ENCODE data around the gene GOLGA7B. TPM values are rescaled to one million over a fixed set of nuclear protein-coding genes. Genes with fewer than 3 reads are reported as not detected.

The GOLGA7B gene
- total RNA-seq, 1 experiment from 2014 or later, result not detected

- Mint-ChIP-seq H3K27ac (ENCODE audit: low read depth, unreplicated experiment) (no peak overlapping the region), H3K27me3 (ENCODE audit: insufficient read depth, unreplicated experiment) (no peaks in the 10 kb centered on the region), H3K36me3 (ENCODE audit: insufficient read depth, unreplicated experiment) (no peaks in the 10 kb centered on the region), H3K9me3 (ENCODE audit: unreplicated experiment) (no peaks in the 10 kb centered on the region), H3K4me3 (ENCODE audit: unreplicated experiment) (no peak overlapping the region), H3K4me1 (ENCODE audit: insufficient read depth, unreplicated experiment) (peaks cover 16% of the 10 kb centered on the region)
- ChIA-PET CTCF (interaction anchor here (1.2 to 1.4 kb wide), 2 partner anchors 23 kb away, joined by 3 to 4 read pairs; no protein-coding TSS in a partner anchor), POLR2A (no interaction called here)
- intact Hi-C loops (cut with micrococcal nuclease), result no loop called here
- no TSS peak for BruUV-seq (replicated peaks)
- DNase-seq (ENCODE audit: unreplicated experiment), result no peak
- TF ChIP-seq CTCF (IDR thresholded peaks at IDR 0.05; ENCODE audit: unreplicated experiment), result no peak
Observed at GRCh38 chr10:97891497-97892167, 42.0 kb downstream of the GOLGA7B start.

- Mint-ChIP-seq H3K27ac (ENCODE audit: low read depth, unreplicated experiment) (no peak overlapping the region), H3K4me3 (ENCODE audit: unreplicated experiment) (no peak overlapping the region)
Observed at GRCh38 chr10:97892506-97892905, 42.9 kb downstream of the GOLGA7B start.

GRCh38 chr10:97892939-97893338 is 43.3 kb downstream of the GOLGA7B start:
- ChIA-PET POLR2A (no interaction called here), CTCF (interaction anchor here (0.9 to 2.2 kb wide), 5 partner anchors 9 to 102 kb away, joined by 3 to 6 read pairs (median 4); no protein-coding TSS in a partner anchor)
- Mint-ChIP-seq H3K36me3 (ENCODE audit: insufficient read depth, unreplicated experiment) (no peaks in the 10 kb centered on the region), H3K27ac (ENCODE audit: low read depth, unreplicated experiment) (no peak overlapping the region), H3K9me3 (ENCODE audit: unreplicated experiment) (no peaks in the 10 kb centered on the region), H3K4me1 (ENCODE audit: insufficient read depth, unreplicated experiment) (peaks cover 14% of the 10 kb centered on the region), H3K27me3 (ENCODE audit: insufficient read depth, unreplicated experiment) (no peaks in the 10 kb centered on the region), H3K4me3 (ENCODE audit: unreplicated experiment) (no peak overlapping the region)
- intact Hi-C loops (cut with micrococcal nuclease), result no loop called here
- BruUV-seq (replicated peaks), result no TSS peak
- no peak for DNase-seq (ENCODE audit: unreplicated experiment)
- TF ChIP-seq CTCF (IDR thresholded peaks at IDR 0.05; ENCODE audit: unreplicated experiment), result no peak

More at GRCh38 chr10:97892506-97892905, 42.9 kb downstream of the GOLGA7B start:
- Mint-ChIP-seq H3K27me3 (ENCODE audit: insufficient read depth, unreplicated experiment) (no peaks in the 10 kb centered on the region), H3K36me3 (ENCODE audit: insufficient read depth, unreplicated experiment) (no peaks in the 10 kb centered on the region), H3K4me1 (ENCODE audit: insufficient read depth, unreplicated experiment) (peaks cover 16% of the 10 kb centered on the region), H3K9me3 (ENCODE audit: unreplicated experiment) (no peaks in the 10 kb centered on the region)
- no peak for TF ChIP-seq CTCF (IDR thresholded peaks at IDR 0.05; ENCODE audit: unreplicated experiment)
- CTCF ChIA-PET, result interaction anchor here (1.4 kb wide), 1 partner anchor 22 kb away, joined by 3 read pairs; no protein-coding TSS in a partner anchor
- no peak for DNase-seq (ENCODE audit: unreplicated experiment)
- intact Hi-C loops (cut with micrococcal nuclease), result no loop called here
- BruUV-seq (replicated peaks), result no TSS peak
- POLR2A ChIA-PET, result no interaction called here

GRCh38 chr10:97894092-97894491 is 44.4 kb downstream of the GOLGA7B start:
- no peaks in the 10 kb centered on the region for H3K36me3 Mint-ChIP-seq (ENCODE audit: insufficient read depth, unreplicated experiment)
- H3K27me3 Mint-ChIP-seq (ENCODE audit: insufficient read depth, unreplicated experiment), result no peaks in the 10 kb centered on the region
- no peaks in the 10 kb centered on the region for H3K9me3 Mint-ChIP-seq (ENCODE audit: unreplicated experiment)
- BruUV-seq (replicated peaks), result no TSS peak
- H3K4me1 Mint-ChIP-seq (ENCODE audit: insufficient read depth, unreplicated experiment), result peaks cover 3% of the 10 kb centered on the region
- no peak overlapping the region for H3K27ac Mint-ChIP-seq (ENCODE audit: low read depth, unreplicated experiment)
- no peak for TF ChIP-seq CTCF (IDR thresholded peaks at IDR 0.05; ENCODE audit: unreplicated experiment)
- intact Hi-C loops (cut with micrococcal nuclease), result no loop called here
- no peak for DNase-seq (ENCODE audit: unreplicated experiment)
- POLR2A ChIA-PET, result interaction anchor here (0.6 to 0.9 kb wide), 2 partner anchors 8 to 13 kb away, joined by 3 to 5 read pairs; no protein-coding TSS in a partner anchor
- CTCF ChIA-PET, result interaction anchor here (0.6 to 2.2 kb wide), 6 partner anchors 15 to 1591 kb away, joined by 3 to 6 read pairs (median 4); no protein-coding TSS in a partner anchor
- no peak overlapping the region for H3K4me3 Mint-ChIP-seq (ENCODE audit: unreplicated experiment)
